ENCODE data around the gene PNMA6E.

The PNMA6E gene

DNA sequence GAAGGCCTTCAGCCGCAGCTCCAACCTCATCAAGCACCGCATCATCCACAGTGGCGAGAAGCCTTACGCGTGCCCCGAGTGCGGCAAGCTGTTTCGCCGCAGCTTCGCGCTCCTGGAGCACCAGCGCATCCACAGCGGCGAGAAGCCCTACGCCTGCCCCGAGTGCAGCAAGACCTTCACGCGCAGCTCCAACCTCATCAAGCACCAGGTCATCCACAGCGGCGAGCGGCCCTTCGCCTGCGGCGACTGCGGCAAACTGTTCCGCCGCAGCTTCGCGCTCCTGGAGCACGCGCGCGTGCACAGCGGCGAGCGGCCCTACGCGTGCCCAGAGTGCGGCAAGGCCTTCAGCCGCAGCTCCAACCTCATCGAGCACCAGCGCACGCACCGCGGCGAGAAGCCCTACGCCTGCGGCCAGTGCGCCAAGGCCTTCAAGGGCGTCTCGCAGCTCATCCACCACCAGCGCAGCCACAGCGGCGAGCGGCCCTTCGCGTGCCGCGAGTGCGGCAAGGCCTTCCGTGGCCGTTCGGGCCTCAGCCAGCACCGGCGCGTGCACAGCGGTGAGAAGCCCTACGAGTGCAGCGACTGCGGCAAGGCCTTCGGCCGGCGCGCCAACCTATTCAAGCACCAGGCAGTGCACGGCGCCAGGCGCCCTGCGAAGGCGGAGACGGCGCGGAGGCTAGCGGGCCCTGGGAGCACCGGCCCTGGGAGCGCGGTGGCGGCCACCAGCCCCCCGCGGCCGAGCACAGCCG is 19.9 kb upstream of the PNMA6E start:
- TF ChIP-seq, protein P1, sequence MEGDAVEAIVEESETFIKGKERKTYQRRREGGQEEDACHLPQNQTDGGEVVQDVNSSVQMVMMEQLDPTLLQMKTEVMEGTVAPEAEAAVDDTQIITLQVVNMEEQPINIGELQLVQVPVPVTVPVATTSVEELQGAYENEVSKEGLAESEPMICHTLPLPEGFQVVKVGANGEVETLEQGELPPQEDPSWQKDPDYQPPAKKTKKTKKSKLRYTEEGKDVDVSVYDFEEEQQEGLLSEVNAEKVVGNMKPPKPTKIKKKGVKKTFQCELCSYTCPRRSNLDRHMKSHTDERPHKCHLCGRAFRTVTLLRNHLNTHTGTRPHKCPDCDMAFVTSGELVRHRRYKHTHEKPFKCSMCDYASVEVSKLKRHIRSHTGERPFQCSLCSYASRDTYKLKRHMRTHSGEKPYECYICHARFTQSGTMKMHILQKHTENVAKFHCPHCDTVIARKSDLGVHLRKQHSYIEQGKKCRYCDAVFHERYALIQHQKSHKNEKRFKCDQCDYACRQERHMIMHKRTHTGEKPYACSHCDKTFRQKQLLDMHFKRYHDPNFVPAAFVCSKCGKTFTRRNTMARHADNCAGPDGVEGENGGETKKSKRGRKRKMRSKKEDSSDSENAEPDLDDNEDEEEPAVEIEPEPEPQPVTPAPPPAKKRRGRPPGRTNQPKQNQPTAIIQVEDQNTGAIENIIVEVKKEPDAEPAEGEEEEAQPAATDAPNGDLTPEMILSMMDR (IDR thresholded peaks at IDR 0.05; ENCODE audit: extremely low read depth, missing control alignments): no peak
- DNase-seq (ENCODE audit: low spot score): no peak

DNA sequence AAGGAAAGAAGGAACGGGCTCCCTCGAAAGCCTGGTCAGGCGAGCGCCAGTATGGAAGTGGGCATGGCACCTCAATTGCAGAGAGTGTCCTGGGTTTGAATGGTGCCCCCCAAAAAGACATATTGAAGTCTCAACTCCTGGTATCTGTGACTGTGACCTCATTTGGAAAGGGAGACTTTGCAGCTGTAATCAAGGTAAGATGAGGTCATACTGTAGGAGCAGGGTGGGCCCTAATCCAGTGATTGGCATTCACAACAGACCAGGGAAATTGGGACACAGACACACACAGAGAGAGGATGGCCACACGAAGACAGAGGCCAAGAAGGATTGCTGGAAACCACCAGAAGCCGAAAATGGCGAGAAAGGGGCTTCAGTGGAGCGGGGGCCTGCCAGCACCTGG is 16.5 kb upstream of the PNMA6E start:
- no peak for DNase-seq (ENCODE audit: low spot score)
- TF ChIP-seq, protein P1 (IDR thresholded peaks at IDR 0.05; ENCODE audit: extremely low read depth, missing control alignments): no peak

DNA sequence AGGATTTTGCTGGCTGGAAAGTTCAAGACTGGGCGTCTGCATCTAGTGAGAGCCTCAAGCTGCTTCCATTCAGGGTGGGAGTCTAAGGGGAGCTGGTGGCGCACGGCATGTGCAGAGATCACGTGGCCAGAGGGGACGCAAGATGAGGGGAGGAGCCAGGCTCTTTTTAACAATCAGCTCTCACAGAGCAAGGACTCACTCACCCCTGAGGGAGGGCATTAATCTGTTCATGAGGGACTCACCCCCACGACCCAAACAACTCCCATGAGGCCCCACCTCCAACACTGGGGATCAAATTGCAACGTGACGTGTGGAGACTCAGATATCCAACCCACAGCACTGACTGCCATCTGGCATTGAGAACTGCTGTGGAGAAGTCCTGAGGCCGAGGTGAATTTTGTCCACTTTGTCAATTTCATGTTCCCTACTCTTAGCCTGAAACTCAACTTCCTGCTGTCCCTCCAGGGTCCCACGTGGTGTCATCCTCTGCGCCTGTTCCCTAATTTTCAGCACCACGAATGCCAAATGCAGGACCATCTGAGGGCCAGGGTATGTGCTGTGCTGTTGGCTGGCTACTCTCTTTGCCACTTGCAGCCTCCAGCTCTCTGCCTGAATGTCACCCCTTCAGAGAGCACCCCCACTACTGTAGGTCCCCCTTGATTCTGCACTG is 15.8 kb upstream of the PNMA6E start:
- no peak for DNase-seq (ENCODE audit: low spot score)
- TF ChIP-seq, protein P1 (IDR thresholded peaks at IDR 0.05; ENCODE audit: extremely low read depth, missing control alignments): no peak

DNA sequence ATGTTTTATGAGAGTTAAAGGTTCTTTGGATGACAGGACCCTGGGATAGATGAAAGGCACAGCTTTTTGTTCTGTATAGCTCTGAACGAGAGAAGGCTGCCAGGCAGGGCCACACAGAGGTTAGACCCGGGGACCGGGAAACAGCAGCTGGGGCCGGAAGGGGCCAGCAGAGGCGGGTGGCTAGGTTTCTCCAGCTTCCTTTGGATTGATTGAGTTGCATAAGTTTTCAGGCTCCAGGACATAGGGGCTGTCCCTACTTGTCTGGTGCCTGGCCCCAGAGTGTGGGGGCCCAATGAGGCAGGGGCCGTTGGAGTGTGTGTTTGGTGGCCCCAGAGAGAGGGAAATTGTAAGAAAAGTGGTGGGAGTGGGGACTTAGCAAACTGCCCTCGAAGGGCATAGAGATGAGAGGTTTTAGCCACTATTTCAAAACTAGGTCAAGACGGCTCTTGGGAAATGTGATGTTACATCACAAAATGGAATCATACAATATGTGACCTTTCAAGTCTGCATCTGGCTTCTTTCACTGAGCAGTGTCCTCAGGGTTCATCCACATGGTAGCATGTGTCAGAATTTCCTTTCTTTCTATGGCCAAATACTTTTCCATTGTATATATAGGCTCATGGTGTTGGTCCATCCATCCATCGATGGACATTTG is 13.8 kb upstream of the PNMA6E start:
- TF ChIP-seq, protein P1 (IDR thresholded peaks at IDR 0.05; ENCODE audit: extremely low read depth, missing control alignments): no peak
- no peak for DNase-seq (ENCODE audit: low spot score)

DNA sequence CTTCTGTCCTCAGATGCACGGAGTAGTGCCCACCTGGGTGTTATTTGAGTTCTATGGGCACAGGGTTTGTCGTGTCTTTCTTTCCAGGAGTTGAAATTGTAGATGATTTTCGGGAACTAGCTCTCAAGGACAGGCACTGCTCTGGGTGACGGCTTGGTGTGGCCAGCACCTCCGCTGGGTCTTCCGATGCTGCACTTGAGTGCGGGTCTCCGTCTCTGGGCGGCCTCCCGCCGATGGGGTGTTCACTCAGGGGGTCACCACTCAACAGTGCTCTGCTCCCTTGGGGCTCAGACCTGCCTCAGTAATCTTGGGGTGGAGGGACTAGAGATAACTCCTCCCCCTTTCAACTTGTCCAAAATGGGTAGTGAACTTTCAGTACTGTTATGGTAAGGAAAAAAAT is 12.6 kb upstream of the PNMA6E start:
- DNase-seq (ENCODE audit: low spot score): no peak
- TF ChIP-seq, protein P1 (IDR thresholded peaks at IDR 0.05; ENCODE audit: extremely low read depth, missing control alignments): no peak

DNA sequence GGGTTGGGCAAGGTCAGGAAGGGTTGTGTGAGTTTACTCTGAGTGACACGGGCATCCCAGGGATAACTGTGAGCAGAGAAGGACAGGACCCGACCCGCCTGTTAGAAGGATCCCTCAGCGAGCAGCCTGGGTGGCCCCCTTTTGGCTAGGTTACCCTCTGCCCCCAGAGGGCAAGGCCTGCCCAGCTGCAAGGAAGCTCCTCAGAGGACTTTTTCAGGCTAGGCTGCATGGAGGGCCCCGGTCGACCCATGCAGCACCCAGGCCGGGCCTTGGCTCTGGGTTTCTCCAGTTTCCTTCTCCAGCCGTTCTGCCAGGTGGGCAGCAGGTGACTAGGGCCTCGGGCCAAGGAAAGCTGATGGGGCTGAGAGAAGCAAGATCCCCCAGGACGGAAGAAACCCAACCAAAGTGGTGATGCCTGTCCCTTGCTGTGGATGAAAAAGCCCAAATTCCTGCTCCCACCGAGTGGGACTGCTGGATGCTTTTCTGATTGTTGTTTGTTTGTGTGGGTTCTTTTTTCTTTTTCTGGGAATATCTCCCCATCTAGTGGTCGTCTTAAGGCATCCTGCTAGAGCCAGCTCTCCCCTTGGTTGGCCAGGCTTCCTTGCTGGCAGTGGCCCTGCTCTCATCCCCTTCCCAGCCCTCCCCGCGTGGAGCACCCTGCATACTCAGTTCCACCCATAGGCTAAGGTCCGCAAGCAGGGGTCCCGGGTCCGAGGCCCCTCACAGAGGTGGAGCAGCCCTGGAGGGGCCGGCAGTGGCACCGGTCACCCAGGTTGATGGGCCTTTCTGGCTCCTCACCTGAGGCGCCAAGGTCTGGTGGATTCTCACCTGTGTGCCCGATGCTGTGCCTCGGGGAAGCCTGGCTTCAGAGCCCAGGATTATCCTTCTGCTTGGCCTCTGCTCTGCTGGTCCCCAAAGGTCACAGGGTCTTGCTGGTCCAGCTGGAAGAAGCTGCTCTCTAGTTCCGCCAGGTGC is 11.9 kb upstream of the PNMA6E start:
- no peak for DNase-seq (ENCODE audit: low spot score)
- TF ChIP-seq, protein P1 (IDR thresholded peaks at IDR 0.05; ENCODE audit: extremely low read depth, missing control alignments): no peak
